ENCODE measurements around the gene ZNF865. TPM values are rescaled to one million over a fixed set of nuclear protein-coding genes. Genes with fewer than 3 reads are reported as not detected.

Gene ZNF865
- total RNA-seq, 1 experiment from 2014 or later = 16.2 TPM

- H2AFZ ChIP-seq (ENCODE audit: low read depth, low read length, poor library complexity, severe bottlenecking) = no peak overlapping the region
- H3K9ac ChIP-seq (ENCODE audit: low read length) = peak overlapping the region; percentile 95
- RAD21 ChIA-PET (ENCODE audit: low non-redundant PET in 1 of 2, low total read pairs in 2 of 2, uncharacterized antibody in 2 of 2, unreplicated experiment in 2 of 2) = no interaction called here
- BruUV-seq (replicated peaks) = TSS peak; percentile 79
- CTCF ChIA-PET = interaction anchor here (0.8 to 4.6 kb wide), 2 partner anchors 19 to 698 kb away, joined by 3 to 24 read pairs; partner anchors contain the start of gene U2AF2
- intact Hi-C loops (cut with micrococcal nuclease) = loop anchor here (1.0 to 10.0 kb wide), 3 partner anchors 162 to 981 kb away; partner anchors contain the start of gene TNNT1
- no peaks in the 10 kb centered on the region for H3K9me3 ChIP-seq (ENCODE audit: control insufficient read depth in 1 of 2, insufficient read depth in 1 of 2, low read depth in 1 of 2, low read length in 2 of 2)
- no peaks in the 10 kb centered on the region for H3K9me2 ChIP-seq (ENCODE audit: insufficient read depth)
- H3K27me3 ChIP-seq (ENCODE audit: insufficient read depth, low read length) = no peaks in the 10 kb centered on the region
- H3K36me3 ChIP-seq (ENCODE audit: control insufficient read depth in 1 of 2, insufficient read depth in 2 of 2, low read length in 2 of 2) = 0 out of 4 replicates have a peak, but pooled peaks cover 0 to 3% of the 10 kb centered on the region in 2 experiments
- H3K4me3 ChIP-seq (replicated peaks in 1 of 2; ENCODE audit: low read depth in 1 of 2, low read length in 2 of 2) = peak overlapping the region; percentile 78 to 93
- H4K20me1 ChIP-seq (ENCODE audit: insufficient read depth) = no peaks in the 10 kb centered on the region
- H3K4me1 ChIP-seq (ENCODE audit: control insufficient read depth in 1 of 2, insufficient read depth in 2 of 2, low read length in 2 of 2) = peaks cover 31 to 58% of the 10 kb centered on the region in 2 experiments
- TF ChIP-seq ZFX (IDR thresholded peaks at IDR 0.05) = no peak
- TF ChIP-seq RAD21 (IDR thresholded peaks at IDR 0.05; ENCODE audit: low read depth) = no peak
- no peak for TF ChIP-seq CTCF (IDR thresholded peaks at IDR 0.05 in 2 of 3, conservative IDR thresholded peaks at IDR 0.05 in 1 of 3; ENCODE audit: borderline replicate concordance in 1 of 3, insufficient read depth in 1 of 3, low read depth in 2 of 3, low read length in 2 of 3)
- TF ChIP-seq CBX3 (IDR thresholded peaks at IDR 0.05; ENCODE audit: low read depth) = no peak
- no peak for TF ChIP-seq ELF1 (IDR thresholded peaks at IDR 0.05; ENCODE audit: borderline replicate concordance, low read depth)
- TF ChIP-seq ATF3 (IDR thresholded peaks at IDR 0.05) = no peak
- TF ChIP-seq SP1 (IDR thresholded peaks at IDR 0.05; ENCODE audit: low read depth) = no peak
- no peak for TF ChIP-seq POLR2A (IDR thresholded peaks at IDR 0.05; ENCODE audit: borderline replicate concordance, extremely low read depth, insufficient read depth, insufficient read length)
- no peak for TF ChIP-seq TCF7L2 (IDR thresholded peaks at IDR 0.05; ENCODE audit: borderline replicate concordance, extremely low read depth, insufficient read depth, insufficient read length)
- TF ChIP-seq EZH2 (IDR thresholded peaks at IDR 0.05) = no peak
- TF ChIP-seq, protein P1, sequence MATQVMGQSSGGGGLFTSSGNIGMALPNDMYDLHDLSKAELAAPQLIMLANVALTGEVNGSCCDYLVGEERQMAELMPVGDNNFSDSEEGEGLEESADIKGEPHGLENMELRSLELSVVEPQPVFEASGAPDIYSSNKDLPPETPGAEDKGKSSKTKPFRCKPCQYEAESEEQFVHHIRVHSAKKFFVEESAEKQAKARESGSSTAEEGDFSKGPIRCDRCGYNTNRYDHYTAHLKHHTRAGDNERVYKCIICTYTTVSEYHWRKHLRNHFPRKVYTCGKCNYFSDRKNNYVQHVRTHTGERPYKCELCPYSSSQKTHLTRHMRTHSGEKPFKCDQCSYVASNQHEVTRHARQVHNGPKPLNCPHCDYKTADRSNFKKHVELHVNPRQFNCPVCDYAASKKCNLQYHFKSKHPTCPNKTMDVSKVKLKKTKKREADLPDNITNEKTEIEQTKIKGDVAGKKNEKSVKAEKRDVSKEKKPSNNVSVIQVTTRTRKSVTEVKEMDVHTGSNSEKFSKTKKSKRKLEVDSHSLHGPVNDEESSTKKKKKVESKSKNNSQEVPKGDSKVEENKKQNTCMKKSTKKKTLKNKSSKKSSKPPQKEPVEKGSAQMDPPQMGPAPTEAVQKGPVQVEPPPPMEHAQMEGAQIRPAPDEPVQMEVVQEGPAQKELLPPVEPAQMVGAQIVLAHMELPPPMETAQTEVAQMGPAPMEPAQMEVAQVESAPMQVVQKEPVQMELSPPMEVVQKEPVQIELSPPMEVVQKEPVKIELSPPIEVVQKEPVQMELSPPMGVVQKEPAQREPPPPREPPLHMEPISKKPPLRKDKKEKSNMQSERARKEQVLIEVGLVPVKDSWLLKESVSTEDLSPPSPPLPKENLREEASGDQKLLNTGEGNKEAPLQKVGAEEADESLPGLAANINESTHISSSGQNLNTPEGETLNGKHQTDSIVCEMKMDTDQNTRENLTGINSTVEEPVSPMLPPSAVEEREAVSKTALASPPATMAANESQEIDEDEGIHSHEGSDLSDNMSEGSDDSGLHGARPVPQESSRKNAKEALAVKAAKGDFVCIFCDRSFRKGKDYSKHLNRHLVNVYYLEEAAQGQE (IDR thresholded peaks at IDR 0.05; ENCODE audit: low read depth) = no peak
- TF ChIP-seq ZBTB33 (IDR thresholded peaks at IDR 0.05; ENCODE audit: extremely low read depth, insufficient replicate concordance, low read length) = no peak
- peaks cover 45% of the 10 kb centered on the region for H3K79me2 ChIP-seq (ENCODE audit: insufficient read depth, low read length)
- peak overlapping the region; percentile 88 for H3K4me2 ChIP-seq (ENCODE audit: low read length)
- H3K27ac ChIP-seq (ENCODE audit: low read depth, low read length) = peak overlapping the region; percentile 77
- DNase-seq (ENCODE audit: low read depth, low spot score) (no peak), ATAC-seq (no peak)
- POLR2A ChIA-PET = interaction anchor here (0.7 to 1.5 kb wide), 4 partner anchors 8 to 19 kb away, joined by 3 to 5 read pairs (median 4); partner anchors contain the start of genes U2AF2 and ZNF784
Measured at GRCh38 chr19:55635334-55635717, 29.9 kb downstream of the ZNF865 start.
